Keratinocyte (primary cell): Measurements from ENCODE around the gene MST1. TPM values are rescaled to one million over a fixed set of nuclear protein-coding genes. Genes with fewer than 3 reads are reported as not detected.

ENCODE experiments used
- DNase-seq: peaks from one replicate; pipeline ENCODE4 v3.0.0-alpha.2; 2011; ENCODE audit warnings: low read depth, missing footprints, low spot score
- FAIRE-seq: peaks from 2 replicates; lab custom pipeline; 2011; peaks lifted over from hg19 to GRCh38; lab: Jason Lieb, UNC
- H2AFZ ChIP-seq: 2 replicates; pipeline ENCODE4 v1.6.0; 2012; ENCODE audit warnings: low read length, control low read depth, inconsistent platforms; ENCODE audit not compliant: control insufficient read depth
- H3K27ac ChIP-seq: 2 replicates; pipeline ENCODE4 v1.5.1; 2011; ENCODE audit warnings: low read length; ENCODE audit not compliant: control insufficient read depth, insufficient read depth
- H3K27me3 ChIP-seq: 3 replicates; pipeline ENCODE4 v1.6.0; 2011; ENCODE audit warnings: low read length; ENCODE audit not compliant: control insufficient read depth, insufficient read depth; ENCODE audit errors: extremely low read depth
- H3K36me3 ChIP-seq, 2 experiments: 2 replicates in 1 of 2; 3 replicates in 1 of 2; pipeline ENCODE4 v1.5.1; 2011; ENCODE audit warnings: low read length in 2 of 2, mild to moderate bottlenecking in 1 of 2; ENCODE audit not compliant: control insufficient read depth in 2 of 2, insufficient read depth in 2 of 2; ENCODE audit errors: extremely low read depth in 1 of 2
- H3K4me1 ChIP-seq: 3 replicates; pipeline ENCODE4 v1.5.1; 2011; ENCODE audit warnings: low read length; ENCODE audit not compliant: control insufficient read depth, insufficient read depth; ENCODE audit errors: extremely low read depth
- H3K4me2 ChIP-seq: 3 replicates; pipeline ENCODE4 v1.6.0; 2011; ENCODE audit warnings: low read depth, low read length; ENCODE audit not compliant: control insufficient read depth, insufficient read depth; ENCODE audit errors: extremely low read depth
- H3K4me3 ChIP-seq, 3 experiments: fragments of 200-600 bp in 1 of 3; sonication (generic) in 1 of 3; 2 replicates in 2 of 3; 3 replicates in 1 of 3; pipeline ENCODE4 v1.5.1; 2011 to 2016; ENCODE audit warnings: low read length in 3 of 3, mild to moderate bottlenecking in 3 of 3, control low read depth in 2 of 3, inconsistent platforms in 1 of 3, low read depth in 1 of 3, mixed read lengths in 1 of 3, mixed run types in 1 of 3, moderate library complexity in 1 of 3; ENCODE audit not compliant: control insufficient read depth in 2 of 3, insufficient read depth in 2 of 3; ENCODE audit errors: extremely low read depth in 1 of 3
- H3K79me2 ChIP-seq: 2 replicates; pipeline ENCODE4 v1.6.0; 2012; ENCODE audit warnings: low read length; ENCODE audit not compliant: control insufficient read depth, insufficient read depth
- H3K9ac ChIP-seq: 3 replicates; pipeline ENCODE4 v1.6.0; 2011; ENCODE audit warnings: low read length; ENCODE audit not compliant: control insufficient read depth, insufficient read depth; ENCODE audit errors: extremely low read depth
- H3K9me1 ChIP-seq: 3 replicates; pipeline ENCODE4 v1.6.0; 2011; ENCODE audit warnings: low read length; ENCODE audit not compliant: control insufficient read depth, insufficient read depth; ENCODE audit errors: extremely low read depth
- H3K9me3 ChIP-seq: 2 replicates; pipeline ENCODE4 v1.5.1; 2012; ENCODE audit warnings: low read depth, low read length; ENCODE audit not compliant: control insufficient read depth
- H4K20me1 ChIP-seq: 3 replicates; pipeline ENCODE4 v1.6.0; 2011; ENCODE audit warnings: low read length; ENCODE audit not compliant: control insufficient read depth, insufficient read depth; ENCODE audit errors: extremely low read depth
- EZH2 ChIP-seq: IDR thresholded peaks from one replicate; pipeline ENCODE4 v1.6.1; 2012; ENCODE audit warnings: inconsistent platforms, mild to moderate bottlenecking, low read length, moderate library complexity
- dilution Hi-C: fragments of 300-500 bp; cut with MboI; formaldehyde crosslinking; loops from one replicate; pipeline ENCODE4 v1.7.0; 2020; ENCODE audit warnings: low sequenced_read_pairs; ENCODE audit not compliant: extremely low pct_ligation_motif_present
- polyA plus RNA-seq, 5 experiments: library from polyadenylated mRNA; depleted of rRNA in 3 of 5; stranded (reverse) in 3 of 5; stranded (forward) in 1 of 5; unstranded in 1 of 5; fragments of >200 nt; gene quantifications; 1 replicate in 1 of 5; 2 replicates in 3 of 5; 3 replicates in 1 of 5; pipeline versions ENCODE4 v1.2.1 to v1.2.3, GENCODE V29; 2011 to 2012; ENCODE audit warnings: missing spikeins in 2 of 5, low read depth in 1 of 5, low replicate concordance in 1 of 5
- TF ChIP-seq, protein P1 (sequence below), 3 experiments: IDR thresholded peaks in 1 of 3; conservative IDR thresholded peaks in 1 of 3; optimal IDR thresholded peaks in 1 of 3; 2 replicates in 2 of 3; 3 replicates in 1 of 3; pipeline versions ENCODE3 to v1.5.1; 2011; ENCODE audit warnings: low read length in 3 of 3, mild to moderate bottlenecking in 3 of 3, moderate library complexity in 2 of 3, control low read depth in 1 of 3, inconsistent platforms in 1 of 3; ENCODE audit not compliant: insufficient read depth in 2 of 3; ENCODE audit errors: extremely low read depth in 1 of 3

MST1 gene
- polyA plus RNA-seq, 1 donor (not counting 4 experiments of a cell fraction or from before 2014, with no cell fraction given): 5.2 TPM

DNA sequence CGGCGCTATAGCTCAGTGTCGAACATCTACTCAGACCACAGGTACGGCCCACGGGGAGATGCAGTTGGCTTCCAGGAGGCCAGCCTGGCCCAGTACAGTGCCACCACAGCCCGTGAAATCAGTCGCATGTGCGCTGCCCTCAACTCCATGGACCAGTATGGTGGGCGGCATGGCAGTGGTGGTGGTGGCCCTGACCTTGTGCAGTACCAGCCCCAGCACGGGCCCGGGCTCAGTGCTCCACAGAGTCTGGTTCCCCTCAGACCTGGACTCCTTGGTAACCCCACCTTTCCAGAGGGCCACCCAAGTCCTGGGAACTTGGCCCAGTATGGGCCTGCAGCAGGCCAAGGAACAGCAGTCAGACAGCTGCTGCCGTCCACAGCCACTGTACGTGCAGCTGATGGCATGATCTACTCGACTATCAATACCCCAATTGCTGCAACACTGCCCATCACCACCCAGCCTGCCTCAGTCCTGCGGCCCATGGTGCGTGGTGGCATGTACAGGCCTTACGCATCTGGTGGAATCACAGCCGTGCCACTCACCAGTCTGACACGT is 33.5 kb downstream of the MST1 start:
- no peak overlapping the region for H3K4me3 ChIP-seq
- TF ChIP-seq, protein P1, sequence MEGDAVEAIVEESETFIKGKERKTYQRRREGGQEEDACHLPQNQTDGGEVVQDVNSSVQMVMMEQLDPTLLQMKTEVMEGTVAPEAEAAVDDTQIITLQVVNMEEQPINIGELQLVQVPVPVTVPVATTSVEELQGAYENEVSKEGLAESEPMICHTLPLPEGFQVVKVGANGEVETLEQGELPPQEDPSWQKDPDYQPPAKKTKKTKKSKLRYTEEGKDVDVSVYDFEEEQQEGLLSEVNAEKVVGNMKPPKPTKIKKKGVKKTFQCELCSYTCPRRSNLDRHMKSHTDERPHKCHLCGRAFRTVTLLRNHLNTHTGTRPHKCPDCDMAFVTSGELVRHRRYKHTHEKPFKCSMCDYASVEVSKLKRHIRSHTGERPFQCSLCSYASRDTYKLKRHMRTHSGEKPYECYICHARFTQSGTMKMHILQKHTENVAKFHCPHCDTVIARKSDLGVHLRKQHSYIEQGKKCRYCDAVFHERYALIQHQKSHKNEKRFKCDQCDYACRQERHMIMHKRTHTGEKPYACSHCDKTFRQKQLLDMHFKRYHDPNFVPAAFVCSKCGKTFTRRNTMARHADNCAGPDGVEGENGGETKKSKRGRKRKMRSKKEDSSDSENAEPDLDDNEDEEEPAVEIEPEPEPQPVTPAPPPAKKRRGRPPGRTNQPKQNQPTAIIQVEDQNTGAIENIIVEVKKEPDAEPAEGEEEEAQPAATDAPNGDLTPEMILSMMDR (optimal IDR thresholded peaks at IDR 0.05 in 1 of 3, IDR thresholded peaks at IDR 0.05 in 1 of 3, conservative IDR thresholded peaks at IDR 0.05 in 1 of 3; ENCODE audit: extremely low read depth in 1 of 3, insufficient read depth in 2 of 3, low read length in 3 of 3): no peak
- TF ChIP-seq EZH2: no peak
- no peak overlapping the region for H2AFZ ChIP-seq
- FAIRE-seq (no peak), DNase-seq (no peak)
- no peaks in the 10 kb centered on the region for H3K9me3 ChIP-seq
- no peaks in the 10 kb centered on the region for H3K36me3 ChIP-seq
- H3K79me2 ChIP-seq: no peaks in the 10 kb centered on the region
- H3K9me1 ChIP-seq: no peaks in the 10 kb centered on the region
- peaks cover 25% of the 10 kb centered on the region for H3K27me3 ChIP-seq
- no peak overlapping the region for H3K27ac ChIP-seq
- dilution Hi-C loops: loop anchor here (25.0 kb wide), 1 partner anchor 94 kb away; the partner anchor contains the start of gene BSN
- no peaks in the 10 kb centered on the region for H3K4me1 ChIP-seq
- H3K9ac ChIP-seq: no peak overlapping the region
- H3K4me2 ChIP-seq: no peak overlapping the region
- H4K20me1 ChIP-seq: no peaks in the 10 kb centered on the region

DNA sequence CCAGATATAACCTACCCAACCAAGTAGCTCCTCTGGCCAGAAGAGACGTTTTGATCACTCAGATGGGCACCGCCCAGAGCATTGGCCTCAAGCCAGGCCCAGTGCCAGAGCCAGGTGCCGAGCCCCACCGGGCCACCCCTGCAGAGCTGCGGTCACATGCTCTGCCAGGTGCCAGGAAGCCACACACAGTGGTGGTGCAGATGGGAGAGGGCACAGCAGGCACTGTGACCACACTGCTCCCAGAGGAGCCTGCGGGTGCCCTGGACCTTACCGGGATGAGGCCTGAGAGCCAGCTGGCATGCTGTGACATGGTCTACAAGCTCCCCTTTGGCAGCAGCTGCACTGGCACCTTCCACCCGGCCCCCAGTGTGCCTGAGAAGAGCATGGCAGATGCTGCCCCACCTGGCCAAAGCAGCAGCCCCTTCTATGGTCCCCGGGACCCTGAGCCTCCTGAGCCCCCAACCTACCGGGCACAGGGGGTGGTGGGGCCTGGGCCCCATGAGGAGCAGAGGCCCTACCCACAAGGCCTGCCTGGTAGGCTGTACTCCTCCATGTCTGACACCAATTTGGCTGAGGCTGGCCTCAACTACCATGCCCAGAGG is 34.2 kb downstream of the MST1 start:
- Histone ChIP-seq H3K4me1 (no peaks in the 10 kb centered on the region), H2AFZ (no peak overlapping the region), H3K27ac (no peak overlapping the region), H3K4me3 (no peak overlapping the region), H3K27me3 (peaks cover 25% of the 10 kb centered on the region), H3K9me3 (no peaks in the 10 kb centered on the region), H4K20me1 (no peaks in the 10 kb centered on the region), H3K9me1 (no peaks in the 10 kb centered on the region), H3K9ac (no peak overlapping the region), H3K36me3 (no peaks in the 10 kb centered on the region), H3K79me2 (no peaks in the 10 kb centered on the region), H3K4me2 (no peak overlapping the region)
- dilution Hi-C loops: loop anchor here (25.0 kb wide), 1 partner anchor 93 kb away; the partner anchor contains the start of gene BSN
- TF ChIP-seq, protein P1 (optimal IDR thresholded peaks at IDR 0.05 in 1 of 3, IDR thresholded peaks at IDR 0.05 in 1 of 3, conservative IDR thresholded peaks at IDR 0.05 in 1 of 3; ENCODE audit: extremely low read depth in 1 of 3, insufficient read depth in 2 of 3, low read length in 3 of 3): no peak
- no peak for TF ChIP-seq EZH2
- FAIRE-seq: no peak
- DNase-seq: no peak
